Neural progenitor cell (in vitro differentiated cells): ENCODE data around the gene TCF7. TPM values are rescaled to one million over a fixed set of nuclear protein-coding genes. Genes with fewer than 3 reads are reported as not detected.

Source experiments
- DNase-seq: peaks from one replicate; pipeline ENCODE4 v3.0.0-alpha.2; 2016; ENCODE audit warnings: low spot score
- H2AFZ ChIP-seq: fragments of 200-600 bp; sonication (generic); replicated peaks from 2 replicates; pipeline ENCODE4 v1.6.1; 2016; ENCODE audit warnings: antibody characterized with exemption
- H3F3A ChIP-seq: fragments of 200-600 bp; sonication (generic); 2 replicates; pipeline ENCODE4 v1.6.1; 2016; ENCODE audit warnings: antibody characterized with exemption, low read depth
- H3K27ac ChIP-seq: fragments of 200-600 bp; sonication (generic); 2 replicates; pipeline ENCODE4 v1.5.1; 2016; ENCODE audit warnings: mild to moderate bottlenecking
- H3K27me3 ChIP-seq: fragments of 200-600 bp; sonication (generic); 2 replicates; pipeline ENCODE4 v1.6.1; 2016; ENCODE audit warnings: mild to moderate bottlenecking, moderate library complexity
- H3K36me3 ChIP-seq: fragments of 200-600 bp; sonication (generic); 2 replicates; pipeline ENCODE4 v1.5.1; 2016
- H3K4me1 ChIP-seq: fragments of 200-600 bp; sonication (generic); 2 replicates; pipeline ENCODE4 v1.6.1; 2016; ENCODE audit warnings: mixed run types
- H3K4me2 ChIP-seq: fragments of 200-600 bp; sonication (generic); 2 replicates; pipeline ENCODE4 v1.6.1; 2016
- H3K4me3 ChIP-seq: fragments of 200-600 bp; sonication (generic); 2 replicates; pipeline ENCODE4 v1.5.1; 2016
- H3K79me2 ChIP-seq: fragments of 200-600 bp; sonication (generic); 2 replicates; pipeline ENCODE4 v1.6.1; 2016; ENCODE audit warnings: low read depth
- H3K9ac ChIP-seq: fragments of 200-600 bp; sonication (generic); 2 replicates; pipeline ENCODE4 v1.6.1; 2016
- H3K9me3 ChIP-seq: fragments of 200-600 bp; sonication (generic); 2 replicates; pipeline ENCODE4 v1.5.1; 2016; ENCODE audit warnings: low read depth
- H4K20me1 ChIP-seq: fragments of 200-600 bp; sonication (generic); 2 replicates; pipeline ENCODE4 v1.6.1; 2016; ENCODE audit warnings: low read depth
- H3K27ac Mint-ChIP-seq: 3 replicates; pipeline ENCODE4 v1.8.0; 2021; ENCODE audit warnings: mixed read lengths
- H3K27me3 Mint-ChIP-seq: 2 replicates; pipeline ENCODE4 v1.8.0; 2022; ENCODE audit warnings: low read depth, mild to moderate bottlenecking, inconsistent platforms, moderate library complexity, mixed read lengths; ENCODE audit not compliant: insufficient read depth
- H3K36me3 Mint-ChIP-seq: 3 replicates; pipeline ENCODE4 v1.8.0; 2021; ENCODE audit warnings: mixed read lengths
- H3K4me1 Mint-ChIP-seq: 3 replicates; pipeline ENCODE4 v1.8.0; 2021; ENCODE audit warnings: mixed read lengths
- H3K4me3 Mint-ChIP-seq: 3 replicates; pipeline ENCODE4 v1.8.0; 2021; ENCODE audit warnings: mild to moderate bottlenecking, moderate library complexity, mixed read lengths
- H3K9me3 Mint-ChIP-seq: 3 replicates; pipeline ENCODE4 v1.8.0; 2020; ENCODE audit warnings: mixed read lengths
- EZH2 ChIP-seq: fragments of 200-600 bp; sonication (generic); IDR thresholded peaks from 2 replicates; pipeline ENCODE4 v1.6.1; 2017; ENCODE audit warnings: antibody characterized with exemption, mild to moderate bottlenecking, moderate library complexity
- EZH2phosphoT487 ChIP-seq: fragments of 200-600 bp; sonication (generic); IDR thresholded peaks from 2 replicates; pipeline ENCODE4 v1.6.1; 2017; ENCODE audit warnings: antibody characterized with exemption
- total RNA-seq: library from RNA; depleted of rRNA; stranded (reverse); fragments of >200 nt; gene quantifications from 2 replicates; pipeline ENCODE4 v1.2.3, GENCODE V29; 2015; ENCODE audit warnings: low replicate concordance
- TF ChIP-seq, protein P1 (sequence below): fragments of 200-600 bp; sonication (generic); IDR thresholded peaks from 2 replicates; pipeline ENCODE4 v1.5.1; 2017; ENCODE audit warnings: antibody characterized with exemption, mild to moderate bottlenecking

TCF7 gene
- total RNA-seq, 1 donor from 2014 or later, result 0.73 TPM

DNA sequence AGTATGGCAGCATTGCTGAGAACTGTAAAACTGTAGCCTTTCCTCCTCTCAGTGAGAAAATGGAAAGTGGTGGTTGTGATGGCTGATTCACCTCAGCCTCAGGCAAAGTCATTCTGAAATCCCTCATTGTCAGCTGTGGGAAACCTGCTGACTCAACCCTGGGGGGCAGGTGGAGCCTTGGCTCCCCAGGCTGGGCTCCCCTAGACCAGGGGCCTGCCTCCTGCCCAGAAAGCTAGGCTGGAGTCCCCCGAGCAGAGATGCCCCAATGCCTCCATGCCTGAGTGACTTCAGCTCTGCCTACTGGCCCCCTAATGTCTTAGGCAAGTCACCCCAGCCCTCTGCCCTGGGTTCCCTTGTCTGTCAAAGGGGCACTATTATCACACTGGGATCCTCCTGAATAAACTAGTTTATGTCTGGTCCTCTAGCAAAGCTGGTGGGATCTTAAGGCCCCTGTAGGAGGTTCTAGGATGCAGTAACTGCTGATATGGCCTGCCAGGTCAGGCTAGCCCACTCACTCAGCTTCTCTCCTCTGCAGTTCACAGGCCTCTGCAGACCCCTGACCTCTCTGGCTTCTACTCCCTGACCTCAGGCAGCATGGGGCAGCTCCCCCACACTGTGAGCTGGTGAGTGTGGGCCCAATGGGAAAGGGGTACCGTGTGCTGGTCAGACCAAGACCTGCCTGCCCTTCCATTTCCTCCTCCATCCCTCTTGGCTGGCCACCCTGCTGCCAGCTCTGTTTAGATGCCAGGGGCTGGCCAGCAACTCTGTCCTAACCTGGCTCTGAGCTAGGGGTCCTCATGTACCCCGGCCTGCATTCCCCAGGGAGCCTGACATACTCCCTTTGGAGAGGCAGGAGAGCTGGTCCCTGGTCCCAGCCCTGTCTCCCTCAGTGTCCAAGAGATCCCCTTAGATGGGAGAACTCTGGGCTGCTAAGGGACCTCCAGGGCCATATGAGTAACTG is 24.2 kb downstream of the TCF7 start:
- Mint-ChIP-seq H3K36me3 (peaks cover 14% of the 10 kb centered on the region), H3K27ac (no peak overlapping the region), H3K4me3 (no peak overlapping the region), H3K27me3 (peaks cover 6% of the 10 kb centered on the region), H3K4me1 (peaks cover 6% of the 10 kb centered on the region), H3K9me3 (no peaks in the 10 kb centered on the region)
- Histone ChIP-seq H3K4me2 (no peak overlapping the region), H3K79me2 (no peaks in the 10 kb centered on the region), H4K20me1 (peaks cover 90% of the 10 kb centered on the region), H3K4me1 (no peaks in the 10 kb centered on the region), H3K4me3 (no peak overlapping the region), H3F3A (no peaks in the 10 kb centered on the region), H3K36me3 (no peaks in the 10 kb centered on the region), H3K9me3 (no peaks in the 10 kb centered on the region), H3K27me3 (no peaks in the 10 kb centered on the region), H3K27ac (no peak overlapping the region), H3K9ac (no peak overlapping the region), H2AFZ (no peak overlapping the region)
- no peak for TF ChIP-seq EZH2
- no peak for TF ChIP-seq EZH2phosphoT487
- TF ChIP-seq, protein P1, sequence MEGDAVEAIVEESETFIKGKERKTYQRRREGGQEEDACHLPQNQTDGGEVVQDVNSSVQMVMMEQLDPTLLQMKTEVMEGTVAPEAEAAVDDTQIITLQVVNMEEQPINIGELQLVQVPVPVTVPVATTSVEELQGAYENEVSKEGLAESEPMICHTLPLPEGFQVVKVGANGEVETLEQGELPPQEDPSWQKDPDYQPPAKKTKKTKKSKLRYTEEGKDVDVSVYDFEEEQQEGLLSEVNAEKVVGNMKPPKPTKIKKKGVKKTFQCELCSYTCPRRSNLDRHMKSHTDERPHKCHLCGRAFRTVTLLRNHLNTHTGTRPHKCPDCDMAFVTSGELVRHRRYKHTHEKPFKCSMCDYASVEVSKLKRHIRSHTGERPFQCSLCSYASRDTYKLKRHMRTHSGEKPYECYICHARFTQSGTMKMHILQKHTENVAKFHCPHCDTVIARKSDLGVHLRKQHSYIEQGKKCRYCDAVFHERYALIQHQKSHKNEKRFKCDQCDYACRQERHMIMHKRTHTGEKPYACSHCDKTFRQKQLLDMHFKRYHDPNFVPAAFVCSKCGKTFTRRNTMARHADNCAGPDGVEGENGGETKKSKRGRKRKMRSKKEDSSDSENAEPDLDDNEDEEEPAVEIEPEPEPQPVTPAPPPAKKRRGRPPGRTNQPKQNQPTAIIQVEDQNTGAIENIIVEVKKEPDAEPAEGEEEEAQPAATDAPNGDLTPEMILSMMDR, result no peak
- DNase-seq, result no peak

DNA sequence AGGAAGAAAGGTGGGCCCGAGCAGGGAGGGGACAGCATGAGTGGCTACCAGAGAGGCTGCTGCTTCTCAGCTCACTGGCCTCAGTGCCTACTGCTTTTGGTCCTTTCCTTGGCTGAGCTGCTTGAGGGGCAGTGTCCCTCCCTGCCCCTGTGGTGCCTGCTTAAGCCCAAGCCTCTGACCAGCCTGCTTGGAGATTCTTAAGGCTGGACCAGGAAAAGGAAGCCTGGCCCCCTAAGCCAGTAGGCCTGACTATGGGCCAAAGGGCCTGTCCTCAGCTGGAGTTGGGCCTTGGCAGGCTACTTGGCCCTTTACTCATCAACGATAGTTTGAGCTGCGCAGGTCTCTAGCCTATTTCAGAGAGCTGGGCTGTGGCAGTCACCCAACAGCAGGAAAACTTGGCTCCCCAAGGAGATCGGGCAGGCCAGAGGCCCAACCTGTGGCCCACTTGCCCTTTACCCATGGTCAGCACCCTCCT is 24.9 kb downstream of the TCF7 start:
- Histone ChIP-seq H3K79me2 (no peaks in the 10 kb centered on the region), H3K9me3 (no peaks in the 10 kb centered on the region), H3K27me3 (no peaks in the 10 kb centered on the region), H3K4me1 (no peaks in the 10 kb centered on the region), H4K20me1 (peaks cover 90% of the 10 kb centered on the region), H3K4me3 (no peak overlapping the region), H3K4me2 (no peak overlapping the region), H3K27ac (no peak overlapping the region), H2AFZ (no peak overlapping the region), H3K9ac (no peak overlapping the region), H3K36me3 (no peaks in the 10 kb centered on the region), H3F3A (no peaks in the 10 kb centered on the region)
- H3K4me3 Mint-ChIP-seq, result no peak overlapping the region
- no peak for TF ChIP-seq EZH2
- TF ChIP-seq, protein P1, result no peak
- no peak for TF ChIP-seq EZH2phosphoT487
- peaks cover 6% of the 10 kb centered on the region for H3K27me3 Mint-ChIP-seq
- no peak for DNase-seq
- peaks cover 6% of the 10 kb centered on the region for H3K4me1 Mint-ChIP-seq
- no peak overlapping the region for H3K27ac Mint-ChIP-seq
- H3K36me3 Mint-ChIP-seq, result peaks cover 14% of the 10 kb centered on the region
- H3K9me3 Mint-ChIP-seq, result no peaks in the 10 kb centered on the region

DNA sequence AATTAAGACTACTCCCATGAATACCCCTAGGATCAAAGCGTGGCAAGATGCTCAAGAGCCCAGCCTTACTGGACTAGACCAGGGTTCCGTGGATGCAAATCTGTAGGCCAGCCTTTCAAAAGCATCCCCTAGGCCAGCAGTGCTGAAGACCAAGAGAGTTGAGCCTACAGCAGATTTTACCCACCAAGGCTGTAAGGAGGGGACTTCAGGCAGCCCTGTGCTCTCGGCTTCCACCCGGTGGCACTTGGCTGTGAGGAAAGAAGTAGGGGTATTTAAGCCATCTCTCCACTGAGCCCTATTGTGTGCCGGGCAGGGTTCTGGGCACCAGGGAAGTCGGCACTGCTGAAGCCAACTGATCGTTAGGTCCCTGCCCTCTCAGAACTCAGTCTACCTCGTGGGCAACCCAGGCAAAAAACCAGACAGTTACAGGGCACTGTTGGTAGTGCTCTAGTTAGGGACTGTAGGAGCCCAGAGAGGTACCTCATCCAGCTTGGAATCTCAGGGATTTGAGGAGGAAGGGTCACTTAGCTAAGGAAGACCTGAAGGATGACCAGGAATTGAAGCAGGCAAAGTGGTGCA is 25.5 kb downstream of the TCF7 start:
- Histone ChIP-seq H3K27ac (no peak overlapping the region), H3F3A (no peaks in the 10 kb centered on the region), H3K4me2 (no peak overlapping the region), H3K36me3 (no peaks in the 10 kb centered on the region), H3K79me2 (peaks cover 3% of the 10 kb centered on the region), H3K9ac (no peak overlapping the region), H3K4me3 (no peak overlapping the region), H4K20me1 (peaks cover 90% of the 10 kb centered on the region), H3K9me3 (no peaks in the 10 kb centered on the region), H2AFZ (no peak overlapping the region), H3K4me1 (no peaks in the 10 kb centered on the region), H3K27me3 (no peaks in the 10 kb centered on the region)
- H3K27me3 Mint-ChIP-seq, result peaks cover 9% of the 10 kb centered on the region
- no peak overlapping the region for H3K27ac Mint-ChIP-seq
- no peak for TF ChIP-seq EZH2phosphoT487
- DNase-seq, result no peak
- H3K36me3 Mint-ChIP-seq, result peaks cover 15% of the 10 kb centered on the region
- H3K4me3 Mint-ChIP-seq, result no peak overlapping the region
- H3K4me1 Mint-ChIP-seq, result peaks cover 6% of the 10 kb centered on the region
- H3K9me3 Mint-ChIP-seq, result no peaks in the 10 kb centered on the region
